ENCODE results near the gene TOX2. TPM values are rescaled to one million over a fixed set of nuclear protein-coding genes. Genes with fewer than 3 reads are reported as not detected.

The TOX2 gene
- total and polyA plus RNA-seq, 2 of the 4 experiments (the other 2 are of a cell fraction): 1.3 to 17.5 TPM

GRCh38 chr20:44097521-44098255 lies 183.0 kb downstream of the TOX2 start:
- no peaks in the 10 kb centered on the region; the same call in 1 of the 2 replicates for H3K9me1 ChIP-seq (ENCODE audit: insufficient read depth, low read length)
- no peak overlapping the region for H2AK9ac ChIP-seq (replicated peaks; ENCODE audit: low read depth, low read length, poor library complexity)
- H2BK15ac ChIP-seq (ENCODE audit: low read depth, low read length): no peak overlapping the region
- H3K9ac ChIP-seq (ENCODE audit: low read depth, low read length): no peak overlapping the region
- H3K27me3 ChIP-seq (ENCODE audit: control insufficient read depth, insufficient read depth, low read length): peaks cover 2% of the 10 kb centered on the region; the same call in 1 of the 2 replicates
- no peak overlapping the region for H2BK20ac ChIP-seq (ENCODE audit: low read depth, low read length)
- no peak overlapping the region for H3K4me3 ChIP-seq (ENCODE audit: insufficient read depth, low read depth, low read length)
- POLR2A ChIA-PET (ENCODE audit: unreplicated experiment): no interaction called here
- no peak overlapping the region for H4K8ac ChIP-seq (ENCODE audit: low read depth in 2 of 2, low read length in 2 of 2)
- CTCF ChIA-PET: no interaction called here
- H3K9me3 ChIP-seq (ENCODE audit: control insufficient read depth, insufficient read depth, low read length): 0 out of 2 replicates have a peak, but pooled peaks cover 1% of the 10 kb centered on the region
- no TSS peak for BruUV-seq (replicated peaks)
- no peak overlapping the region for H3K4ac ChIP-seq (ENCODE audit: low read depth, low read length)
- TF ChIP-seq RAD21 (IDR thresholded peaks at IDR 0.05; ENCODE audit: low read length): no peak
- TF ChIP-seq NFE2L2 (IDR thresholded peaks at IDR 0.05; ENCODE audit: low read depth, low read length): peak; percentile 49; the same call in 1 of the 2 replicates
- TF ChIP-seq MAFK (IDR thresholded peaks at IDR 0.05; ENCODE audit: low read depth, low read length): 0 out of 2 replicates have a peak, but pooled peaks have one; percentile 26
- H3K23ac ChIP-seq (ENCODE audit: low read depth, low read length): no peak overlapping the region
- no peak overlapping the region for H3K4me2 ChIP-seq (ENCODE audit: low read depth, low read length)
- dilution Hi-C loops (cut with HindIII; ENCODE audit: low sequenced_read_pairs, unreplicated experiment) (no loop called here), intact Hi-C loops (cut with micrococcal nuclease) (no loop called here), in situ Hi-C loops (cut with MboI; ENCODE audit: low sequenced_read_pairs) (loop anchor here (10.0 kb wide), 1 partner anchor 643 kb away; the partner anchor contains the start of gene SRSF6)
- no peak overlapping the region for H2AFZ ChIP-seq (replicated peaks; ENCODE audit: low read length, poor library complexity)
- no peak overlapping the region for H3K18ac ChIP-seq (ENCODE audit: low read depth, low read length)
- H4K20me1 ChIP-seq (ENCODE audit: insufficient read depth, low read length): no peaks in the 10 kb centered on the region
- H4K5ac ChIP-seq (ENCODE audit: low read depth, low read length): no peak overlapping the region
- no peak overlapping the region for H2AK5ac ChIP-seq (ENCODE audit: low read depth, low read length)
- H3K27ac ChIP-seq (ENCODE audit: insufficient read depth, low read length): no peak overlapping the region
- 66% methylated on average over 4 of the region's 14 CpGs; no CpG with 5 or more reads in 1 of the 2 experiments for WGBS, 2 experiments (ENCODE audit: extremely low coverage in 2 of 2, insufficient read length in 1 of 2)
- no peak overlapping the region for H3K14ac ChIP-seq (replicated peaks; ENCODE audit: low read depth, low read length)
- no peak overlapping the region for H2BK5ac ChIP-seq (ENCODE audit: low read depth, low read length, poor library complexity, severe bottlenecking)
- H3K56ac ChIP-seq (ENCODE audit: extremely low read depth, insufficient read depth, low read length): no peak overlapping the region
- H4K91ac ChIP-seq (ENCODE audit: insufficient read depth, low read depth, low read length): no peak overlapping the region
- peak; percentile 53 for ATAC-seq (ENCODE audit: low read depth)
- H3K4me1 ChIP-seq (ENCODE audit: control insufficient read depth, insufficient read depth, low read length): no peaks in the 10 kb centered on the region
- peak; percentile 22 for DNase-seq
- H2BK120ac ChIP-seq (ENCODE audit: low read depth, low read length): no peak overlapping the region
- no peaks in the 10 kb centered on the region for H3K79me1 ChIP-seq (ENCODE audit: low read depth in 1 of 2, low read length in 2 of 2)
- H3K36me3 ChIP-seq (ENCODE audit: control insufficient read depth, insufficient read depth, low read length): no peaks in the 10 kb centered on the region

Data from IMR-90 (cell line).